ENCODE measurements around the gene CDC42EP1.
"Not testable (repeated sequence)": the region's sequence is repeated elsewhere in the genome, so short reads cannot be mapped to it uniquely, and the experiment has no call there.

Gene CDC42EP1

GRCh38 chr22:37604074-37604473 is 43.8 kb downstream of the CDC42EP1 start:
- H3K9me3 ChIP-seq (ENCODE audit: control insufficient read depth, insufficient read depth, low read length), result no peaks in the 10 kb centered on the region
- WGBS (ENCODE audit: insufficient coverage, insufficient read length), result no CpG with 5 or more reads among the region's 6 CpGs
- H3K4me1 ChIP-seq (ENCODE audit: control insufficient read depth, insufficient read depth, low read length), result no peaks in the 10 kb centered on the region
- no peak for DNase-seq (ENCODE audit: low read depth, low spot score)
- no peak overlapping the region for H3K27ac ChIP-seq (ENCODE audit: low read length)
- no peaks in the 10 kb centered on the region for H3K27me3 ChIP-seq (ENCODE audit: control insufficient read depth, insufficient read depth, low read length)
- no peak overlapping the region for H3K4me3 ChIP-seq (ENCODE audit: low read length)
- H3K36me3 ChIP-seq (ENCODE audit: control insufficient read depth, insufficient read depth, low read length), result no peaks in the 10 kb centered on the region

- Histone ChIP-seq H3K4me3 (ENCODE audit: low read length) (no peak overlapping the region), H3K36me3 (ENCODE audit: control insufficient read depth, insufficient read depth, low read length) (no peaks in the 10 kb centered on the region), H3K27ac (ENCODE audit: low read length) (no peak overlapping the region), H3K9me3 (ENCODE audit: control insufficient read depth, insufficient read depth, low read length) (no peaks in the 10 kb centered on the region), H3K27me3 (ENCODE audit: control insufficient read depth, insufficient read depth, low read length) (no peaks in the 10 kb centered on the region), H3K4me1 (ENCODE audit: control insufficient read depth, insufficient read depth, low read length) (no peaks in the 10 kb centered on the region)
- DNase-seq (ENCODE audit: low read depth, low spot score), result no peak
- WGBS (ENCODE audit: insufficient coverage, insufficient read length), result no CpG with 5 or more reads among the region's 5 CpGs
These were observed 44.6 kb downstream of the CDC42EP1 start for GRCh38 chr22:37604875-37605274.

- Histone ChIP-seq H3K4me3 (ENCODE audit: low read length) (peak overlapping the region; percentile 41; the same call in 1 of the 2 replicates), H3K27ac (ENCODE audit: low read length) (no peak overlapping the region), H3K4me1 (ENCODE audit: control insufficient read depth, insufficient read depth, low read length) (no peaks in the 10 kb centered on the region), H3K36me3 (ENCODE audit: control insufficient read depth, insufficient read depth, low read length) (no peaks in the 10 kb centered on the region), H3K9me3 (ENCODE audit: control insufficient read depth, insufficient read depth, low read length) (no peaks in the 10 kb centered on the region), H3K27me3 (ENCODE audit: control insufficient read depth, insufficient read depth, low read length) (no peaks in the 10 kb centered on the region)
- WGBS (ENCODE audit: insufficient coverage, insufficient read length), result no CpG with 5 or more reads among the region's 44 CpGs
- DNase-seq (ENCODE audit: low read depth, low spot score), result peak; percentile 94
These were observed 47.0 kb downstream of the CDC42EP1 start for GRCh38 chr22:37607010-37607934.

GRCh38 chr22:37607935-37608476 is 47.7 kb downstream of the CDC42EP1 start:
- no peaks in the 10 kb centered on the region for H3K27me3 ChIP-seq (ENCODE audit: control insufficient read depth, insufficient read depth, low read length)
- no CpG with 5 or more reads among the region's 17 CpGs for WGBS (ENCODE audit: insufficient coverage, insufficient read length)
- peak; percentile 84 for DNase-seq (ENCODE audit: low read depth, low spot score)

GRCh38 chr22:37608477-37609239 is 48.4 kb downstream of the CDC42EP1 start, which contains the start of gene GGA1:
Gene GGA1, plus strand, starts transcription at chr22:37608834. Its CDS starts 27 bp downstream, at chr22:37608861.
- WGBS (ENCODE audit: insufficient coverage, insufficient read length), result no CpG with 5 or more reads among the region's 82 CpGs

More at GRCh38 chr22:37607935-37608476, 47.7 kb downstream of the CDC42EP1 start:
- peak overlapping the region; percentile 85; the same call in 1 of the 2 replicates for H3K4me3 ChIP-seq (ENCODE audit: low read length)
- H3K36me3 ChIP-seq (ENCODE audit: control insufficient read depth, insufficient read depth, low read length), result no peaks in the 10 kb centered on the region
- H3K27ac ChIP-seq (ENCODE audit: low read length), result no peak overlapping the region
- H3K4me1 ChIP-seq (ENCODE audit: control insufficient read depth, insufficient read depth, low read length), result no peaks in the 10 kb centered on the region
- no peaks in the 10 kb centered on the region for H3K9me3 ChIP-seq (ENCODE audit: control insufficient read depth, insufficient read depth, low read length)

GRCh38 chr22:37609240-37610152 is 49.2 kb downstream of the CDC42EP1 start:
- DNase-seq (ENCODE audit: low read depth, low spot score), result no peak
- no peaks in the 10 kb centered on the region; the same call in 1 of the 2 replicates for H3K36me3 ChIP-seq (ENCODE audit: control insufficient read depth, insufficient read depth, low read length)
- no peaks in the 10 kb centered on the region for H3K27me3 ChIP-seq (ENCODE audit: control insufficient read depth, insufficient read depth, low read length)
- H3K27ac ChIP-seq (ENCODE audit: low read length), result no peak overlapping the region
- no CpG with 5 or more reads among the region's 26 CpGs for WGBS (ENCODE audit: insufficient coverage, insufficient read length)
- peak overlapping the region; percentile 85 for H3K4me3 ChIP-seq (ENCODE audit: low read length)
- H3K4me1 ChIP-seq (ENCODE audit: control insufficient read depth, insufficient read depth, low read length), result no peaks in the 10 kb centered on the region
- H3K9me3 ChIP-seq (ENCODE audit: control insufficient read depth, insufficient read depth, low read length), result no peaks in the 10 kb centered on the region

More at GRCh38 chr22:37608477-37609239, 48.4 kb downstream of the CDC42EP1 start, which contains the start of gene GGA1:
- no peaks in the 10 kb centered on the region for H3K36me3 ChIP-seq (ENCODE audit: control insufficient read depth, insufficient read depth, low read length)
- peak; percentile 73 for DNase-seq (ENCODE audit: low read depth, low spot score)
- no peaks in the 10 kb centered on the region for H3K27me3 ChIP-seq (ENCODE audit: control insufficient read depth, insufficient read depth, low read length)
- no peaks in the 10 kb centered on the region for H3K4me1 ChIP-seq (ENCODE audit: control insufficient read depth, insufficient read depth, low read length)
- peak within 1 kb of the TSS; percentile 85 for H3K4me3 ChIP-seq (ENCODE audit: low read length)
- H3K27ac ChIP-seq (ENCODE audit: low read length), result no peak within 1 kb of the TSS
- no peaks in the 10 kb centered on the region for H3K9me3 ChIP-seq (ENCODE audit: control insufficient read depth, insufficient read depth, low read length)

GRCh38 chr22:37610153-37610475 is 49.8 kb downstream of the CDC42EP1 start:
- not testable (repeated sequence) for H3K4me3 ChIP-seq (ENCODE audit: low read length); DNase-seq (ENCODE audit: low read depth, low spot score); H3K4me1 ChIP-seq (ENCODE audit: control insufficient read depth, insufficient read depth, low read length); H3K27me3 ChIP-seq (ENCODE audit: control insufficient read depth, insufficient read depth, low read length); H3K36me3 ChIP-seq (ENCODE audit: control insufficient read depth, insufficient read depth, low read length); H3K27ac ChIP-seq (ENCODE audit: low read length); H3K9me3 ChIP-seq (ENCODE audit: control insufficient read depth, insufficient read depth, low read length)
- no CpG with 5 or more reads among the region's 3 CpGs for WGBS (ENCODE audit: insufficient coverage, insufficient read length)

- H3K4me3 ChIP-seq (ENCODE audit: low read length), result no peak overlapping the region
- no peaks in the 10 kb centered on the region for H3K4me1 ChIP-seq (ENCODE audit: control insufficient read depth, insufficient read depth, low read length)
- no peak overlapping the region for H3K27ac ChIP-seq (ENCODE audit: low read length)
- H3K27me3 ChIP-seq (ENCODE audit: control insufficient read depth, insufficient read depth, low read length), result no peaks in the 10 kb centered on the region
- no peaks in the 10 kb centered on the region for H3K9me3 ChIP-seq (ENCODE audit: control insufficient read depth, insufficient read depth, low read length)
- no peak for DNase-seq (ENCODE audit: low read depth, low spot score)
- H3K36me3 ChIP-seq (ENCODE audit: control insufficient read depth, insufficient read depth, low read length), result no peaks in the 10 kb centered on the region; the same call in 1 of the 2 replicates
- WGBS (ENCODE audit: insufficient coverage, insufficient read length), result no CpG with 5 or more reads among the region's 15 CpGs
These were observed 50.3 kb downstream of the CDC42EP1 start for GRCh38 chr22:37610480-37611129.

GRCh38 chr22:37611207-37611606 is 50.9 kb downstream of the CDC42EP1 start:
- Histone ChIP-seq H3K27ac (ENCODE audit: low read length) (no peak overlapping the region), H3K4me1 (ENCODE audit: control insufficient read depth, insufficient read depth, low read length) (no peaks in the 10 kb centered on the region), H3K4me3 (ENCODE audit: low read length) (no peak overlapping the region), H3K36me3 (ENCODE audit: control insufficient read depth, insufficient read depth, low read length) (peaks cover 2% of the 10 kb centered on the region; the same call in 1 of the 2 replicates), H3K9me3 (ENCODE audit: control insufficient read depth, insufficient read depth, low read length) (no peaks in the 10 kb centered on the region), H3K27me3 (ENCODE audit: control insufficient read depth, insufficient read depth, low read length) (no peaks in the 10 kb centered on the region)
- DNase-seq (ENCODE audit: low read depth, low spot score), result no peak
- WGBS (ENCODE audit: insufficient coverage, insufficient read length), result no CpG with 5 or more reads among the region's 6 CpGs
